Ishikawa (cell line): ENCODE measurements around the gene ETV6.
A peak's percentile ranks its signal among the peaks of the same experiment; 100 is the strongest.

Source experiments
- CEBPB ChIP-seq: IDR thresholded peaks from 2 replicates; pipeline ENCODE4 v1.6.1; 2012
- EGR1 ChIP-seq: IDR thresholded peaks from 2 replicates; pipeline ENCODE4 v1.6.1; 2012
- MAX ChIP-seq: IDR thresholded peaks from 2 replicates; pipeline ENCODE4 v1.6.1; 2012
- NFIC ChIP-seq: IDR thresholded peaks from 2 replicates; pipeline ENCODE4 v1.6.1; 2012
- RAD21 ChIP-seq: IDR thresholded peaks from 2 replicates; pipeline ENCODE4 v1.6.1; 2012; ENCODE audit warnings: low read depth
- REST ChIP-seq: IDR thresholded peaks from 2 replicates; pipeline ENCODE4 v1.6.1; 2012; ENCODE audit warnings: low read depth, mild to moderate bottlenecking
- TAF1 ChIP-seq: IDR thresholded peaks from 2 replicates; pipeline ENCODE4 v1.6.1; 2012; ENCODE audit warnings: low read depth, mild to moderate bottlenecking
- TEAD4 ChIP-seq: IDR thresholded peaks from 2 replicates; pipeline ENCODE4 v1.6.1; 2012
- YY1 ChIP-seq: IDR thresholded peaks from 2 replicates; pipeline ENCODE4 v1.6.1; 2012; ENCODE audit warnings: low read depth
- ZBTB7A ChIP-seq: IDR thresholded peaks from 2 replicates; pipeline ENCODE4 v1.6.1; 2012; ENCODE audit warnings: low read depth
- TF ChIP-seq, protein P1 (sequence below): IDR thresholded peaks from 2 replicates; pipeline ENCODE4 v1.6.1; 2012

DNA sequence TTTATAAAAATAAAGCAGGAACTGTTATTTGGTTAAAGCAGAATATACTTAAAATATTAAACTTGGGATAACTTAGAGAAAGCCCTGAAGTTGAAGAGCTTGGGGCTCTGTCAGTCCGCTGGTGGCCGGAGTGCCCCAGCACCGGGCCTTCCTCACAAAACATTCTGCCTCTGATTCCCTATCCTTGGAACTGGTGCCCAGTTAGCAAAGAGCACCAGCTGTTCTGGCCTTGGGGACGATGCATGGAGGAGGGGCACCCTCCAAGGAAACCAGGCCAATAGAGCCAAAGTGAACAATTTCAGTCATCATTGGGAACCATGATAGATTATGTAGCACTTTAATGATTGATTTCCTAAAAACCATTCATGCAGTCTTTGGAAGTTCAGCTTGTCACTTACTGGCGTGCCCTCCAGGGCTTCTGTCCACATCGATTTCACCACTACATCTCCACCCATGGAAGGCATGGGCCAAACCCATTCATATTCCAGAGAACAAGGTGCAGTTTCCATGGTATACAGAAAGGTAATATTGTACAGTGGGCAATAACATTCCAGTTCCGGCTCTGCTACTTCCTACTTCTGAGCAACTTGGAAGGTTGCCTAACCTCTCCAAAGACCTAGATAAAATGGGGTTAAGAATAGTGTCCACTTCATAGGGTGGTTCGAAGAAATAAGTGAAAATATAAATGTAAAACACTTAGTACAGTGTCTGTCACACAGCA, 145.9 kb downstream of the ETV6 start:
- TF ChIP-seq TAF1 = no peak
- TF ChIP-seq MAX = no peak; the same call in 1 of the 2 replicates
- TF ChIP-seq NFIC = peak; percentile 43; the same call in 1 of the 2 replicates
- TF ChIP-seq EGR1 = no peak
- no peak for TF ChIP-seq REST
- TF ChIP-seq YY1 = no peak
- no peak for TF ChIP-seq CEBPB
- TF ChIP-seq TEAD4 = no peak
- TF ChIP-seq RAD21 = no peak
- TF ChIP-seq, protein P1, sequence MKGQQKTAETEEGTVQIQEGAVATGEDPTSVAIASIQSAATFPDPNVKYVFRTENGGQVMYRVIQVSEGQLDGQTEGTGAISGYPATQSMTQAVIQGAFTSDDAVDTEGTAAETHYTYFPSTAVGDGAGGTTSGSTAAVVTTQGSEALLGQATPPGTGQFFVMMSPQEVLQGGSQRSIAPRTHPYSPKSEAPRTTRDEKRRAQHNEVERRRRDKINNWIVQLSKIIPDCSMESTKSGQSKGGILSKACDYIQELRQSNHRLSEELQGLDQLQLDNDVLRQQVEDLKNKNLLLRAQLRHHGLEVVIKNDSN = no peak; the same call in 1 of the 2 replicates
- TF ChIP-seq ZBTB7A = no peak
